Measurements from ENCODE around the gene SGTA. TPM values are rescaled to one million over a fixed set of nuclear protein-coding genes. Genes with fewer than 3 reads are reported as not detected.

The SGTA gene
- total and polyA plus RNA-seq, 9 of the 15 experiments (the other 6 are each of a cell fraction or from before 2014, with no cell fraction given): 1.4 to 110 (median 49.9) TPM

- TF ChIP-seq ZC3H4 (CRISPR knock-in tag; IDR thresholded peaks at IDR 0.05; ENCODE audit: borderline replicate concordance) (no peak), MXI1 (IDR thresholded peaks at IDR 0.05; ENCODE audit: low read depth, low read length) (peak; percentile 97), ZNF224 (CRISPR knock-in tag; IDR thresholded peaks at IDR 0.05) (peak; percentile 92; the same call in 1 of the 2 replicates), HINFP (tag; conservative IDR thresholded peaks at IDR 0.05; ENCODE audit: low read depth) (0 out of 2 replicates have a peak, but pooled peaks have one; percentile 23), TRIM24 (IDR thresholded peaks at IDR 0.05) (peak in 1 of 2 experiments; percentile 58; a peak in 1 of 4 replicates), FOXA3 (CRISPR knock-in tag; conservative IDR thresholded peaks at IDR 0.05 in 1 of 2, IDR thresholded peaks at IDR 0.05 in 1 of 2) (peak in 1 of 2 experiments; percentile 87; a peak in 1 of 4 replicates), TAF1 (IDR thresholded peaks at IDR 0.05; ENCODE audit: control insufficient read depth, extremely low read depth, insufficient read depth, low read length, severe bottlenecking) (peak; percentile 76), MTA3 (IDR thresholded peaks at IDR 0.05; ENCODE audit: borderline replicate concordance) (peak; percentile 65; the same call in 1 of the 2 replicates), THRA (IDR thresholded peaks at IDR 0.05) (no peak), JUN (IDR thresholded peaks at IDR 0.05; ENCODE audit: borderline replicate concordance, low read depth, low read length) (peak; percentile 96; the same call in 1 of the 2 replicates), JUN (CRISPR knock-in tag; IDR thresholded peaks at IDR 0.05; ENCODE audit: borderline replicate concordance) (peak; percentile 92), TFAP4 (CRISPR knock-in tag; IDR thresholded peaks at IDR 0.05; ENCODE audit: borderline replicate concordance) (peak; percentile 99), BMI1 (IDR thresholded peaks at IDR 0.05; ENCODE audit: low read length) (peak; percentile 99), CHD2 (IDR thresholded peaks at IDR 0.05; ENCODE audit: low read depth, low read length) (peak; percentile 47), MBD2 (IDR thresholded peaks at IDR 0.05; ENCODE audit: borderline replicate concordance, low read depth) (peak; percentile 76), ZBTB49 (CRISPR knock-in tag; IDR thresholded peaks at IDR 0.05; ENCODE audit: borderline replicate concordance) (peak; percentile 86; the same call in 1 of the 2 replicates), NONO (IDR thresholded peaks at IDR 0.05; ENCODE audit: low read depth in 2 of 2, low read length in 1 of 2) (peak in 1 of 2 experiments; percentile 37; a peak in 1 of 4 replicates), MYBL2 (IDR thresholded peaks at IDR 0.05; ENCODE audit: low read depth) (no peak; the same call in 1 of the 2 replicates), MYBL2 (CRISPR knock-in tag; IDR thresholded peaks at IDR 0.05; ENCODE audit: borderline replicate concordance) (peak; percentile 68; the same call in 1 of the 2 replicates), CREM (IDR thresholded peaks at IDR 0.05; ENCODE audit: low read depth) (peak; percentile 99), SOX6 (IDR thresholded peaks at IDR 0.05) (peak; percentile 71)
Observed at GRCh38 chr19:2782936-2783780, at the start of gene SGTA (continued).

All from K562 (cell line).